Endothelial cell of umbilical vein (primary cell): Measurements from ENCODE around the gene SCP2.

ENCODE experiments used
- EZH2 ChIP-seq: IDR thresholded peaks from 2 replicates; pipeline ENCODE4 v1.6.1; 2012; ENCODE audit warnings: borderline replicate concordance, low read depth, mild to moderate bottlenecking, moderate library complexity, low read length, inconsistent platforms; ENCODE audit not compliant: severe bottlenecking
- FOS ChIP-seq: IDR thresholded peaks from 2 replicates; pipeline ENCODE4 v1.6.1; 2011; ENCODE audit warnings: mild to moderate bottlenecking, low read length, moderate library complexity, borderline replicate concordance; ENCODE audit not compliant: insufficient read depth
- POLR2A ChIP-seq: IDR thresholded peaks from 2 replicates; pipeline ENCODE4 v1.6.1; 2012; ENCODE audit warnings: low read depth, mild to moderate bottlenecking, control low read depth, low read length
- POLR2AphosphoS5 ChIP-seq: IDR thresholded peaks from 2 replicates; pipeline ENCODE4 v1.6.1; 2012; ENCODE audit warnings: low read depth, mild to moderate bottlenecking, control low read depth, low read length, moderate library complexity; ENCODE audit not compliant: insufficient read depth
- TF ChIP-seq, protein P1 (sequence below), 2 donors: IDR thresholded peaks; 1 replicate in 1 of 2; 2 replicates in 1 of 2; pipeline ENCODE4 v1.5.1; 2011; ENCODE audit warnings: low read length in 2 of 2, mild to moderate bottlenecking in 2 of 2, moderate library complexity in 2 of 2, control low read depth in 1 of 2, inconsistent platforms in 1 of 2, low read depth in 1 of 2; ENCODE audit not compliant: insufficient read depth in 1 of 2; ENCODE audit errors: extremely low read depth in 1 of 2
- TF ChIP-seq, protein P2 (sequence below): IDR thresholded peaks from 2 replicates; pipeline ENCODE4 v1.6.1; 2011; ENCODE audit not compliant: insufficient read depth, insufficient read length

DNA sequence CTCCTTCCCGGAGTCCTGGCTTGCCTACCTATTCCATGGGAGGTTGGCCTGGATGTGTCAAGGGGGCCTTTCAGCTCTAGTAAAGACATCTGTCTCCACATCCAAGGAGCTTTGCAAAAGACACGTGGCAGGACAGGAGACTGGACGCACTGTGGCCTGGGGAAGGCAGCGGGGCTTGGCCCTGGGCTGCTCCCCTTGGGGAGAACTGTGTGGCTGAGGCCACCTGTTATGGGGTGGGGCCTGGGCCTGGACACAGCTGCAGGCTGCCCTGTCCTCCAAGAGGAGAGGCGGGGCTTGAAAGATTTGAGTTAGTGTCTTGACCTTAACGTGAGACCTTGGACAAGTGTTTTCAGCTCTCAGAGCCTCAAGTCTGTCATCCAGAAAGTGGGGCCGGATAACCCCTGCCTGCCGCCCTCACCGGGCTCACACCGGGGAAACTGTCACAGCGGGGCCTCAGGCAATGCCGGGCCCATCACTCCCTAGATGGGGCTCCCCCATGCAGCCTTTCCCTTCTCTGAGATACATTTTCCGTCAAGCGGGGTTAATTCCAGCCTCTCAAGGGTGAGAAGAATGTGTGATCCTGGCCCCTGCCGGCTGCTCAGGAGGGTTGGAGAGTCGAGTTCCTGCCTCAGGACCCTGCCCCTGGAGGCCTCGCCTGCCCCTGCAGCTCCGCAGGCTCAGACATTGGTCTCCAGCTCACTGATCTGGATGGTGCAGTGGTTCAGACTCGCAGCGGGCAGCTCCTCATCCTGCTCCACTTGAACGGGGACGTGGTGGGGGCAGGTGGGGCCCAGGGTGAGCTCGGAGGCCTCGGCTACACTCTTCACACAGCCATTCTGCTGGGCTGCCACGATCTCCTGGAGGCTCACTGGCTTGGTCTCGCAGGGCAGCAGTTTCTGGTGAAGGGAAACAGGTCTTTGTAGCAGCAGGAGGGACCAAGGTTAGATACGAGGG lies 160.5 kb downstream of the SCP2 start:
- TF ChIP-seq, protein P1, sequence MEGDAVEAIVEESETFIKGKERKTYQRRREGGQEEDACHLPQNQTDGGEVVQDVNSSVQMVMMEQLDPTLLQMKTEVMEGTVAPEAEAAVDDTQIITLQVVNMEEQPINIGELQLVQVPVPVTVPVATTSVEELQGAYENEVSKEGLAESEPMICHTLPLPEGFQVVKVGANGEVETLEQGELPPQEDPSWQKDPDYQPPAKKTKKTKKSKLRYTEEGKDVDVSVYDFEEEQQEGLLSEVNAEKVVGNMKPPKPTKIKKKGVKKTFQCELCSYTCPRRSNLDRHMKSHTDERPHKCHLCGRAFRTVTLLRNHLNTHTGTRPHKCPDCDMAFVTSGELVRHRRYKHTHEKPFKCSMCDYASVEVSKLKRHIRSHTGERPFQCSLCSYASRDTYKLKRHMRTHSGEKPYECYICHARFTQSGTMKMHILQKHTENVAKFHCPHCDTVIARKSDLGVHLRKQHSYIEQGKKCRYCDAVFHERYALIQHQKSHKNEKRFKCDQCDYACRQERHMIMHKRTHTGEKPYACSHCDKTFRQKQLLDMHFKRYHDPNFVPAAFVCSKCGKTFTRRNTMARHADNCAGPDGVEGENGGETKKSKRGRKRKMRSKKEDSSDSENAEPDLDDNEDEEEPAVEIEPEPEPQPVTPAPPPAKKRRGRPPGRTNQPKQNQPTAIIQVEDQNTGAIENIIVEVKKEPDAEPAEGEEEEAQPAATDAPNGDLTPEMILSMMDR (IDR thresholded peaks at IDR 0.05; ENCODE audit: extremely low read depth in 1 of 2, insufficient read depth in 1 of 2, low read depth in 1 of 2, low read length in 2 of 2) = no peak
- TF ChIP-seq POLR2A = no peak
- no peak for TF ChIP-seq EZH2
- TF ChIP-seq POLR2AphosphoS5 = no peak
- TF ChIP-seq, protein P2, sequence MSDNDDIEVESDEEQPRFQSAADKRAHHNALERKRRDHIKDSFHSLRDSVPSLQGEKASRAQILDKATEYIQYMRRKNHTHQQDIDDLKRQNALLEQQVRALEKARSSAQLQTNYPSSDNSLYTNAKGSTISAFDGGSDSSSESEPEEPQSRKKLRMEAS = no peak
- TF ChIP-seq FOS = no peak
